ENCODE results near the gene SEPTIN10.
A peak's percentile ranks its signal among the peaks of the same experiment; 100 is the strongest.
"Not testable (repeated sequence)": the region's sequence is repeated elsewhere in the genome, so short reads cannot be mapped to it uniquely, and the experiment has no call there.

The SEPTIN10 gene

DNA sequence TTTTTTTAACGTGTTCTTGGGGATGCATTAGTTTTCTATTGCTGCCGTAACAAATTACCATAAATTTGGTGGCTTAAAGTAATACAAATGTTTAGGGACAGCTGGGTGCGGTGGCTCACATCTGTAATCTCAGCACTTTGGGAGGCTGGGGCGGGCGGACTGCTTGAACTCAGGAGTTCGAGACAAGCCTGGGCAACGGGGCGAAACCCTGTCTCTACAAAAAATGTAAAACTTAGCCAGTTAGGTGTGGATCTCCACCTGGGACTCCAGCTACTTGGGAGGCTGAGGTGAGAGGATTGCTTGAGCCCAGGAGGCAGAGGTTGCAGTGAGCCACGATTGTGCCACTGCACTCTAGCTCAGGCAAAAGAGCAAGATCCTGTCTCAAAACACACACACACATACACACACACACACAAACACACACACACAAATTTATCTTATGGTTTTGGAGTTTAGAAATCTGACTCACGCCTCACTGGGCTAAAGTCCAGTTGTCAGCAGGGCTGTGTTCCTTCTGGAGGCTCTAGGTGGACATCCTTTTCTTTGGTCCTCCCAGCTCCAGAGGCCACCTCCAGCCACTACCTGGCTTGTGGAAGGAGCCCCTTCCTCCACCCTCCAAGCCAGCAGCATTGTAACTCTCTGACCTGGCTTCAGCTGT, 76.1 kb downstream of the SEPTIN10 start:
- ATAC-seq, result no peak
- TF ChIP-seq ZNF8 (CRISPR knock-in tag; IDR thresholded peaks at IDR 0.05) (no peak), SNAI2 (CRISPR knock-in tag; IDR thresholded peaks at IDR 0.05) (no peak), ZC3H10 (CRISPR knock-in tag; IDR thresholded peaks at IDR 0.05) (no peak), RARB (CRISPR knock-in tag; IDR thresholded peaks at IDR 0.05) (no peak), OSR1 (CRISPR knock-in tag; IDR thresholded peaks at IDR 0.05) (no peak), ZNF70 (CRISPR knock-in tag; IDR thresholded peaks at IDR 0.05) (no peak), TOX (CRISPR knock-in tag; IDR thresholded peaks at IDR 0.05; ENCODE audit: borderline replicate concordance) (no peak), BACH2 (CRISPR knock-in tag; IDR thresholded peaks at IDR 0.05; ENCODE audit: borderline replicate concordance) (no peak), ISL1 (CRISPR knock-in tag; IDR thresholded peaks at IDR 0.05) (no peak), PPARA (CRISPR knock-in tag; IDR thresholded peaks at IDR 0.05; ENCODE audit: borderline replicate concordance) (no peak), TCF4 (CRISPR knock-in tag; IDR thresholded peaks at IDR 0.05; ENCODE audit: borderline replicate concordance) (no peak), ZFP30 (CRISPR knock-in tag; IDR thresholded peaks at IDR 0.05) (no peak), ARNTL (CRISPR knock-in tag; IDR thresholded peaks at IDR 0.05; ENCODE audit: borderline replicate concordance, low read depth) (no peak), GLIS3 (CRISPR knock-in tag; IDR thresholded peaks at IDR 0.05) (no peak)
- TF ChIP-seq, protein P1, sequence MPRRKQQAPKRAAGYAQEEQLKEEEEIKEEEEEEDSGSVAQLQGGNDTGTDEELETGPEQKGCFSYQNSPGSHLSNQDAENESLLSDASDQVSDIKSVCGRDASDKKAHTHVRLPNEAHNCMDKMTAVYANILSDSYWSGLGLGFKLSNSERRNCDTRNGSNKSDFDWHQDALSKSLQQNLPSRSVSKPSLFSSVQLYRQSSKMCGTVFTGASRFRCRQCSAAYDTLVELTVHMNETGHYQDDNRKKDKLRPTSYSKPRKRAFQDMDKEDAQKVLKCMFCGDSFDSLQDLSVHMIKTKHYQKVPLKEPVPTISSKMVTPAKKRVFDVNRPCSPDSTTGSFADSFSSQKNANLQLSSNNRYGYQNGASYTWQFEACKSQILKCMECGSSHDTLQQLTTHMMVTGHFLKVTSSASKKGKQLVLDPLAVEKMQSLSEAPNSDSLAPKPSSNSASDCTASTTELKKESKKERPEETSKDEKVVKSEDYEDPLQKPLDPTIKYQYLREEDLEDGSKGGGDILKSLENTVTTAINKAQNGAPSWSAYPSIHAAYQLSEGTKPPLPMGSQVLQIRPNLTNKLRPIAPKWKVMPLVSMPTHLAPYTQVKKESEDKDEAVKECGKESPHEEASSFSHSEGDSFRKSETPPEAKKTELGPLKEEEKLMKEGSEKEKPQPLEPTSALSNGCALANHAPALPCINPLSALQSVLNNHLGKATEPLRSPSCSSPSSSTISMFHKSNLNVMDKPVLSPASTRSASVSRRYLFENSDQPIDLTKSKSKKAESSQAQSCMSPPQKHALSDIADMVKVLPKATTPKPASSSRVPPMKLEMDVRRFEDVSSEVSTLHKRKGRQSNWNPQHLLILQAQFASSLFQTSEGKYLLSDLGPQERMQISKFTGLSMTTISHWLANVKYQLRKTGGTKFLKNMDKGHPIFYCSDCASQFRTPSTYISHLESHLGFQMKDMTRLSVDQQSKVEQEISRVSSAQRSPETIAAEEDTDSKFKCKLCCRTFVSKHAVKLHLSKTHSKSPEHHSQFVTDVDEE (CRISPR knock-in tag; IDR thresholded peaks at IDR 0.05), result no peak
- TF ChIP-seq, protein P2, sequence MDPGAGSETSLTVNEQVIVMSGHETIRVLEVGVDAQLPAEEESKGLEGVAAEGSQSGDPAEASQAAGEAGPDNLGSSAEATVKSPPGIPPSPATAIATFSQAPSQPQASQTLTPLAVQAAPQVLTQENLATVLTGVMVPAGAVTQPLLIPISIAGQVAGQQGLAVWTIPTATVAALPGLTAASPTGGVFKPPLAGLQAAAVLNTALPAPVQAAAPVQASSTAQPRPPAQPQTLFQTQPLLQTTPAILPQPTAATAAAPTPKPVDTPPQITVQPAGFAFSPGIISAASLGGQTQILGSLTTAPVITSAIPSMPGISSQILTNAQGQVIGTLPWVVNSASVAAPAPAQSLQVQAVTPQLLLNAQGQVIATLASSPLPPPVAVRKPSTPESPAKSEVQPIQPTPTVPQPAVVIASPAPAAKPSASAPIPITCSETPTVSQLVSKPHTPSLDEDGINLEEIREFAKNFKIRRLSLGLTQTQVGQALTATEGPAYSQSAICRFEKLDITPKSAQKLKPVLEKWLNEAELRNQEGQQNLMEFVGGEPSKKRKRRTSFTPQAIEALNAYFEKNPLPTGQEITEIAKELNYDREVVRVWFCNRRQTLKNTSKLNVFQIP (CRISPR knock-in tag; IDR thresholded peaks at IDR 0.05; ENCODE audit: borderline replicate concordance, low read depth), result no peak
- TF ChIP-seq, protein P3, sequence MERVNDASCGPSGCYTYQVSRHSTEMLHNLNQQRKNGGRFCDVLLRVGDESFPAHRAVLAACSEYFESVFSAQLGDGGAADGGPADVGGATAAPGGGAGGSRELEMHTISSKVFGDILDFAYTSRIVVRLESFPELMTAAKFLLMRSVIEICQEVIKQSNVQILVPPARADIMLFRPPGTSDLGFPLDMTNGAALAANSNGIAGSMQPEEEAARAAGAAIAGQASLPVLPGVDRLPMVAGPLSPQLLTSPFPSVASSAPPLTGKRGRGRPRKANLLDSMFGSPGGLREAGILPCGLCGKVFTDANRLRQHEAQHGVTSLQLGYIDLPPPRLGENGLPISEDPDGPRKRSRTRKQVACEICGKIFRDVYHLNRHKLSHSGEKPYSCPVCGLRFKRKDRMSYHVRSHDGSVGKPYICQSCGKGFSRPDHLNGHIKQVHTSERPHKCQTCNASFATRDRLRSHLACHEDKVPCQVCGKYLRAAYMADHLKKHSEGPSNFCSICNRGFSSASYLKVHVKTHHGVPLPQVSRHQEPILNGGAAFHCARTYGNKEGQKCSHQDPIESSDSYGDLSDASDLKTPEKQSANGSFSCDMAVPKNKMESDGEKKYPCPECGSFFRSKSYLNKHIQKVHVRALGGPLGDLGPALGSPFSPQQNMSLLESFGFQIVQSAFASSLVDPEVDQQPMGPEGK (CRISPR knock-in tag; IDR thresholded peaks at IDR 0.05; ENCODE audit: borderline replicate concordance), result no peak
- TF ChIP-seq, protein P4, sequence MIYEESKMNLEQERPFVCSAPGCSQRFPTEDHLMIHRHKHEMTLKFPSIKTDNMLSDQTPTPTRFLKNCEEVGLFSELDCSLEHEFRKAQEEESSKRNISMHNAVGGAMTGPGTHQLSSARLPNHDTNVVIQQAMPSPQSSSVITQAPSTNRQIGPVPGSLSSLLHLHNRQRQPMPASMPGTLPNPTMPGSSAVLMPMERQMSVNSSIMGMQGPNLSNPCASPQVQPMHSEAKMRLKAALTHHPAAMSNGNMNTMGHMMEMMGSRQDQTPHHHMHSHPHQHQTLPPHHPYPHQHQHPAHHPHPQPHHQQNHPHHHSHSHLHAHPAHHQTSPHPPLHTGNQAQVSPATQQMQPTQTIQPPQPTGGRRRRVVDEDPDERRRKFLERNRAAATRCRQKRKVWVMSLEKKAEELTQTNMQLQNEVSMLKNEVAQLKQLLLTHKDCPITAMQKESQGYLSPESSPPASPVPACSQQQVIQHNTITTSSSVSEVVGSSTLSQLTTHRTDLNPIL (CRISPR knock-in tag; IDR thresholded peaks at IDR 0.05; ENCODE audit: low read depth), result no peak

DNA sequence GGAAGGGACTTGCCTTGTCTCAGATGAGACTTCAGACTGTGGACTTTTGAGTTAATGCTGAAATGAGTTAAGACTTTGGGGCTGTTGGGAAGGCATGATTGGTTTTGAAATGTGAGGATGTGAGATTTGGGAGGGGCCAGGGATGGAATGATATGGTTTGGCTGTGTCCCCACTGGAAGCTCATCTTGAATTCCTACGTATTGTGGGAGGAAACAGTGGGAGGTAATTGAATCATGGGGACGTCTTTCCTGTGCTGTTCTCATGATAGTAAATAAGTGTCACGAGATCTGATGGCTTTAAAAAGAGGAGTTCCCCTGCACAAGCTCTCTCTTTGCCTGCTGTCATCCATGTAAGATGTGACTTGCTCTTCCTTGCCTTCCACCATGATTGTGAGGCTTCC, 77.2 kb downstream of the SEPTIN10 start:
- ATAC-seq, result not testable (repeated sequence)

DNA sequence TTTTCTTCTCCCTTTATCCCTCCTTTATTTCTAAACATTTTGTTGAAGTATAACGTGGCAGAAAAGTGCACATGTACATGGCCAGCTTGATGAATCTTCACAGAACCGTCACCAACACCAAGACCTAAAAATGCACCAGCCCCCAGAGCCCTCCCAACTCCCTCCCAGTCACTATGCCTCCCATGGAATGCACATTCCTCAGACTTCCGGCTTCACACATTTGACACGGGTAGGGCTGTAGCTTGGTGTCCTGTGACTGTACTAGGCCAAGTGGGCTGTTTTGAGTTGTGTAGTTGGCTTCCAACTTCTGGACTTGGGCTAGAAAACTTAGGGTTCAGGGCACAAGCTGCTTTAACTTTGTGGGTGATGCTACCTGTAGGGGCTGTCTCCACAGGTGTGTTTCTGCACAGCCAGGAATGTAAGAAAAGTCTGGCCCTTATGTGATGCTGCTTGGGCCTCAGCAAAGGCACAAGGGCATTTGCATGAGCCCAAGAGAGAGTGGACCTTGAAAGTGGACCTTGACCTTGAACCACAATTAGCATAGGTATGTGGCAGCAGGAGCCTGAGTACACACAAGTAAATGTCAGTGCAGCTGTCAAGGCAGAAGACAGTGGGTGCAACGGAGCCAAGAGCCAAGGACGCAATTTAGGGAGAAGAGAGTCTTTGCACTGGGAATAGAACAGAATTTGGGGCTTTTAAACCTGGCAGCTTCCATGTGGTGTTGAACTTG, 78.4 kb downstream of the SEPTIN10 start:
- ATAC-seq, result peak; percentile 14; the same call in 1 of the 3 replicates
- no peak for TF ChIP-seq CSDC2 (CRISPR knock-in tag; IDR thresholded peaks at IDR 0.05)
- TF ChIP-seq ISL1 (CRISPR knock-in tag; IDR thresholded peaks at IDR 0.05), result no peak
- TF ChIP-seq OSR1 (CRISPR knock-in tag; IDR thresholded peaks at IDR 0.05), result no peak
- no peak for TF ChIP-seq SNAI2 (CRISPR knock-in tag; IDR thresholded peaks at IDR 0.05)
- TF ChIP-seq, protein P1 (CRISPR knock-in tag; IDR thresholded peaks at IDR 0.05), result no peak
- TF ChIP-seq BACH2 (CRISPR knock-in tag; IDR thresholded peaks at IDR 0.05; ENCODE audit: borderline replicate concordance), result no peak
- no peak for TF ChIP-seq ZNF8 (CRISPR knock-in tag; IDR thresholded peaks at IDR 0.05)
- TF ChIP-seq PPARA (CRISPR knock-in tag; IDR thresholded peaks at IDR 0.05; ENCODE audit: borderline replicate concordance), result no peak
- TF ChIP-seq, protein P5, sequence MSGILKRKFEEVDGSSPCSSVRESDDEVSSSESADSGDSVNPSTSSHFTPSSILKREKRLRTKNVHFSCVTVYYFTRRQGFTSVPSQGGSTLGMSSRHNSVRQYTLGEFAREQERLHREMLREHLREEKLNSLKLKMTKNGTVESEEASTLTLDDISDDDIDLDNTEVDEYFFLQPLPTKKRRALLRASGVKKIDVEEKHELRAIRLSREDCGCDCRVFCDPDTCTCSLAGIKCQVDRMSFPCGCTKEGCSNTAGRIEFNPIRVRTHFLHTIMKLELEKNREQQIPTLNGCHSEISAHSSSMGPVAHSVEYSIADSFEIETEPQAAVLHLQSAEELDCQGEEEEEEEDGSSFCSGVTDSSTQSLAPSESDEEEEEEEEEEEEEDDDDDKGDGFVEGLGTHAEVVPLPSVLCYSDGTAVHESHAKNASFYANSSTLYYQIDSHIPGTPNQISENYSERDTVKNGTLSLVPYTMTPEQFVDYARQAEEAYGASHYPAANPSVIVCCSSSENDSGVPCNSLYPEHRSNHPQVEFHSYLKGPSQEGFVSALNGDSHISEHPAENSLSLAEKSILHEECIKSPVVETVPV (CRISPR knock-in tag; IDR thresholded peaks at IDR 0.05), result no peak
- no peak for TF ChIP-seq GLIS3 (CRISPR knock-in tag; IDR thresholded peaks at IDR 0.05)
- TF ChIP-seq ZNF70 (CRISPR knock-in tag; IDR thresholded peaks at IDR 0.05), result no peak
- TF ChIP-seq ZFP3 (CRISPR knock-in tag; IDR thresholded peaks at IDR 0.05), result no peak
- TF ChIP-seq ZNF565 (CRISPR knock-in tag; conservative IDR thresholded peaks at IDR 0.05; ENCODE audit: low read depth), result no peak
- no peak for TF ChIP-seq ARNTL (CRISPR knock-in tag; IDR thresholded peaks at IDR 0.05; ENCODE audit: borderline replicate concordance, low read depth)
- no peak for TF ChIP-seq TOX (CRISPR knock-in tag; IDR thresholded peaks at IDR 0.05; ENCODE audit: borderline replicate concordance)
- no peak for TF ChIP-seq TCF4 (CRISPR knock-in tag; IDR thresholded peaks at IDR 0.05; ENCODE audit: borderline replicate concordance)
- TF ChIP-seq, protein P4 (CRISPR knock-in tag; IDR thresholded peaks at IDR 0.05; ENCODE audit: low read depth), result no peak
